HG02642 (cell line): Measurements from ENCODE around the gene THAP8.

Source experiments
- ATAC-seq: cut with Tn5 transposase; IDR thresholded peaks from one replicate; pipeline ENCODE4 v1.9.1; 2021; ENCODE audit warnings: mild to moderate bottlenecking; ENCODE audit not compliant: unreplicated experiment, poor library complexity

THAP8 gene

DNA sequence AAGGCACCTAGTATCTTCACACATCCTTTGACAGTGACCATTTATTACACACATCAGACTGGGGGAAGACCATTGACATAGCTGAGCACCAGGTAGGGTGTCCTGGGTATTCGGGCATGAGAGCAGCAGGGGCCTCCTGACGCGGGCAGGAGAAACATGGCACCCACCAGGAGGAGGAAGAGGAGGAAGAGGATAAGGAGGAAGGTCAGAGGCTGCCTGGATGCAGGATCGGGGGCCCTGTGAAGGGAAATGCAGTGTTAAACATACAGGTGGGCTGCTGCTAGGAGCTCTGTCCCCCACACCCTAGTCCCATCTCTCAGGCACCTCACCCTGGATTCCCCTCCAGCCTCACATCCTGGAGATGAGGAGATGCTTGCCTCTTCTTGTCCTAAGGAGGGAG, 50.8 kb downstream of the THAP8 start:
- no peak for ATAC-seq

DNA sequence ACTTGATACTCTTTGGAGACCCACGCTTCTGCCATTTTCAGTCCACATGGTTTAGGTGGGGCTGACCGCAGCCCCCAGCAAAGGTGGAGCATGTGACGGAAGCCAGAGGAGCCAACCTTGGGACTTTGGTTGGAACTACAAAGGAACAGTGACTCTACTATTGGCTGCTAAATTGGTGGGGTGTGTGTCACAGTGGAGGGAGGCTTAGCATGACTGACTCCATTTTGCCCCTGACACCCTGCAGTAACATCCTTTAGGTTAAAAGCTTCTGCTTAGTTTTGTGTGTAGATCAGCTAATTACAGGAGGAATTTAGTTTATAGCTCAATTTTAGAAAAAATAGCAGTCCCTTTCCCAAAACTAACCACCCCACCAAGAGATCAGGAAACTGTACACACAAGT, 52.5 kb downstream of the THAP8 start:
- no peak for ATAC-seq

- ATAC-seq = no peak
These were observed 57.3 kb downstream of the THAP8 start for GRCh38 chr19:35996777-35997176.

DNA sequence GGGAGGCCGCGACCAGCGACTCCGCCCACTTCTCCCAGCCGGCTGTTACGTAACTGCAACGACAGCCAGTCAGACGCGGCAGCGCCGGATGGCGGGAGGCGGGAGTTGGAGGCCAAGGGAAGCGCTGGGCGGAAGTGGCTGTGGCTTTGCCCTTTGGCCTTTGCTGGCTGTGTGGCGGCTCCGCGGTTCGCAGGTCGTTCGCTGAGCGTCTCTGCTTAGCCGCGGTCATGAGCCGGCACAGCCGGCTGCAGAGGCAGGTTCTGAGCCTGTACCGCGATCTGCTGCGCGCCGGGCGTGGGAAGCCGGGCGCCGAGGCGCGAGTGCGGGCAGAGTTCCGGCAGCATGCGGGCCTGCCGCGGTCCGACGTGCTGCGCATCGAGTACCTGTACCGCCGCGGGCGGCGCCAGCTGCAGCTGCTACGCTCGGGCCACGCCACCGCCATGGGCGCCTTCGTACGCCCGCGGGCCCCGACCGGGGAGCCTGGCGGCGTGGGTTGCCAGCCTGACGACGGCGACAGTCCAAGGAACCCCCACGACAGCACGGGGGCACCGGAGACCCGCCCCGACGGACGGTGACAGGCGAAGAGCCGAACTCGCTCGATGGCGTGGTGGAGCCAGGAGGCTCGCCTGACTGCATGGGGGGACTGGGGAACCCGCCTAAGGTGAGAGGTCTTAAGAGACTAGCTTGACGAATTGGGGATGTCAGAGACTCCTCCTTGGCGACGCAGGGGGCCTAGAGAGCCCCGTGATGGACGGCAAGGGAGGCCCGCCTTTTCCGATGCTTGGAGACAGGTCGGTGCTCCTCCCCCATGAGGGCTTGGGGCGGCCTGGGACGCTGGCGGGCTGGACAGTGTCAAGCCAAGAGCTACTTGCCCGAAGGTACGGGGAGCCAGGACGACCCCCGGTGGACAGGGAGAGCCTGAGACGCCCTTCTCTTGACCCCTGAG, 58.8 kb downstream of the THAP8 start, which contains the start of gene SDHAF1:
Gene SDHAF1 (plus strand): TSS at position 141 of the 946 bp plus-strand sequence. CDS start 87 bp downstream, at position 228.
- ATAC-seq = peak; percentile 86

DNA sequence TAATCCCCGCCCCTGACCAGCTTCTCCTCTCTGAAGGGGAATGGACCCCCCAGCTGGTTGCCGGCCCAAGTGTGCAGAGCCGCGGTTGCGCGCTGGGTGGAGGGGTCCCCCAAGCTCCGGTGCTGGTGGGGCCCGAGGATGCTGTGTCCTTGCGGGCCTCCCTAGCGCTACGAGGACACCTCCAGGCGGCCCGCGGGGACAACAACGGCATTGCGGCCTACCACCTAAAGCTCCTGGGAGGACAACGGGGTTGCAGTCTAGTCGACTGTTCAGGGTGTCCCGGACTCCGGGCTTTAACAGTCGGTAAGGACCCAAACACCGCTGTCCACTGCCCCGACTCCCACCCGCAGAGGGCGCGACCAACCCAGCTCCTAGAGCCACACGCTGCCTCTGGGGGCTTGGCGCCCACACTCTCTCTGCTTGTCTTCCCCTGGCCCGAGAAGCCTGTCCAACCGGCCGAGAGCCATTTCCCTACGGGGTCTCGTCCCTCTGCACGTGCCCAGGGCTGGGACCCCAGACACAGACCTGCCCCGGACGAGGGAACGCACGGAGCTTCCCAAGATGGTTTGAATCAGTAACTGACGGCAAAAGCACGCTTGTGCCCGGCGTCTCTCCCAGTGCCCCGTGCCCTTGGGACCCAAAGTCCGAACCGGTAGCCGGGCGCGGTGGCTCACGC, 60.0 kb downstream of the THAP8 start:
- ATAC-seq = no peak

DNA sequence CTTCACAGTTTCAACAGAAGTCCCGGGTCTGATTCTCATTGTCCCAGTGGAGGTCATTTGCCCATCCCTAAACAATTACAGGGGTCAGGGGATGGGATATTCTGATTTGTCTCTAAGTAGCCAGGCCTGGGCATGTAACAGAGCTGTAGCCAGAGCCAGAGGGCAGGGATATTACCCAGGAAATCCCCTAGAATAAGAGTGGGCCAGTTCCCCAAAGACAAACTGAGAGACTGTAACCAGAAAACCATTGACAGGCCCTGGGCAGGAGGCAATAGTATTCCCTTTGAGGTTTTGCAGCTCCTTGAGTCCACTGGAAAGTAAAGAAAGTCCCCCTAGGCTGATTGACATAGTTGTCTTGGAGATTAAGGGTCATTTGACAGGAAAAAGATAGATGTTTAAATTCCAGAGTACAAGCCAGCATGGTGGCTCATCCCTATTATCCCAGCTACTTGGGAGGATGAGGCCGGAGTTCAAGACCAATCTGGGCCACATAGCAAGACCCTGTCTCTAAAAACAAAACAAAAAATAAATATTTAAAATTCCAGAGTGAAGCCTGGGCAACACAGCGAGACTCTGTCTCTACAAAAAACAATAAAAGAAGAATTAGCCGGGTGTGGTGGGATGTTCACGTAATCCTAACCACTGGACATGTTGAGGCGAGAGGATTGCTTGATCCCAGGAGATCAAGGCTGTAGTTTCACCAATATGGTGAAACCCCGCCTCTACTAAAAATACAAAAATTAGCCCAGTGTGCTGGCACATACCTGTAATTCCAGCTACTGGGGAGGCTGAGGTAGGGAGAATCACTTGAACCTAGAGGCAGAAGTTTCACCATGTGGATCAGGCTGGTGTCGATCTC, 60.9 kb downstream of the THAP8 start:
- no peak for ATAC-seq

GRCh38 chr19:35991731-35992450, 62.2 kb downstream of the THAP8 start:
- no peak for ATAC-seq

DNA sequence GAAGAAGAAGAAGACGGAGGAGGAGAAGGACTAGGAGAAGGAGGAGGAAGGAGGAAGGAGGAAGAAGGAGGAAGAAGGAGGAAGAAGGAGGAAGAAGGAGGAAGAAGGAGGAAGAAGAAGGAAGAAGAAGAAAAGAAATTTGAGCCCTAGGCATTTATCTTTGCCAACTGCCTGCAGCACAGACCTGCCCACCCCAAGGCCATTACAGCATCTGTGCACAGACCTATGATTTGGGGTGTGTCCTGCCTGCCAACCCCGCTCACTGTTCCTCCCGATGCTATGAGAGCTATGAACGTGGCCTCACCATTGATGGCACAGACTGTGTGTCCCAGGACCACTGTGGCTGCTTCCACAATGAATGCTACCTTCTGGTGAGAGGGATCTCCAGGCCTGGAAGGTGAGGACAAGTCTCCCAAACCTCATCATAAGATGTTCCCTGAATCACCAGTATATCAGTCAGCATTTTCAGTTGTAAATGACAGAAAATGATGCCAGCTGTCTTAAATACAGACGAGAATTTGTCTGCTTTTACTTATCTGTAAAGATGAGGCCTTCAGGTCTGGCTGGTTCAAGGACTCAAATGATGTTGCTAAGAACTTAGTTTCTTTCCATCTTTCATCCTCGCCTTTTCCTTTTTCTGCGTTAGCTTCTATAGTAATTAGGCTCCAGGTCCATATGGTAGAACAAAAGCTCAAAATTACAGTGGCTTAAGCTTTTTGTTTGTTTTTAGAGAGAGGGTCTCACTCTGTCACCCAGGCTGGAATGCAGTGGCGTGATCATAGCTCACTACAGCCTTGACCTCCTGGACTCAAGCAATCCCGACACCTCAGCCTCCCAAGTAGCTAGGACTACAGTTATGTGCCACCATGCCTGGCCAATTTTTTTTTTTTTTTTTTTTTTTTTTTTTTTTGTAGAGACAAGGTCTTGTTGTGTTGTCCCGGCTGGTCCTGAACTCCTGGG, 63.0 kb downstream of the THAP8 start:
- no peak for ATAC-seq

DNA sequence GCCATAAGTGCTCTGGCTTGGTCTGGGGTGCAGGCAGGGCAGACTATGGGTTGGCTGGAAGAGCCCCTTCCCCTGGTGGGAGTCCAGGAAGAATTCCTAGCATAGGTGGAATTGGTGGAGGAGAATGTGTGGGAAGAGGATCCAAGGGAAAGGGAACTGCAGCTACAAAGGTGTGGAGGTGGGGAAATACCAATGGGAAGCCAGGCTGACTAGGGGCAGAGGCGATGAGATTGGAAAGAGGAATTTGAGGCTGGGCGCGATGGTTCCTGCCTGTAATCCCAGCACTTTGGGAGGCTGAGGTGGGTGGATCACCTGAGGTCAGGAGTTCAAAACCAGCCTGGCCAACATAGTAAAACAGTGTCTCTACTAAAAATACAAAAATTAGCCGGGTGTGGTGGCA, 63.9 kb downstream of the THAP8 start:
- ATAC-seq = no peak

DNA sequence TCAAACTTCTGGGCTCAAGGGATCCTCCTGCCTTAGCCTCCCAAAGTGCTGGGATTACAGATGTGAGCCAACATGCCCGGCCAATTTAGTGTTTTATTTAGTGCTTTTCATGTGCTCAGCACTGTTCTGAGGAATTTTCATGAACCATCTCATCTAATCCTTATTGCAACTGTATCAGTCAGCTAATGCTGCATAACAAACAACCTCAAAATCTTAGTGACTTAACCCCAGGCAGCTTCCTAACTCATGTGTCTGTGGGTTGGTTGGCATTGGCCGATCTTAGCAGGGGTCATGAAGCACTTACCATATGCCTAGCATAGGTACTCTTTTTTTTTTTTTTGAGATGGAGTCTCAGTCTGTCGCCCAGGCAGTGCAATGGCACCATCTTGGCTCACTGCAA, 65.3 kb downstream of the THAP8 start:
- ATAC-seq = no peak

DNA sequence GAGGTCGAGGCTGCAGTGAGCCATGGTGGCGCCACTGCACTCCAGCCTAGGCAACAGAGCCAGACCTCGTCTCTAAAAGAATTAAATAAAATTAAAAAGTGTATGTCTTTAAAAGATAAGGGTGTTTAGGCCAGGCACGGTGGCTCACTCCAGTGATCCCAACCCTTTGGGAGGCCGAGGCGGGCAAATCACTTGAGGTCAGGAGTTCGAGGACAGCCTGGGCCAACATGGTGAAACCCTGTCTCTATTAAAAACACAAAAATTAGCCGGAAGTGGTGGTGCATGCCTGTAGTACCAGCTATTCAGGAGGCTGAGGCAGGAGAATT, 66.6 kb downstream of the THAP8 start:
- no peak for ATAC-seq

DNA sequence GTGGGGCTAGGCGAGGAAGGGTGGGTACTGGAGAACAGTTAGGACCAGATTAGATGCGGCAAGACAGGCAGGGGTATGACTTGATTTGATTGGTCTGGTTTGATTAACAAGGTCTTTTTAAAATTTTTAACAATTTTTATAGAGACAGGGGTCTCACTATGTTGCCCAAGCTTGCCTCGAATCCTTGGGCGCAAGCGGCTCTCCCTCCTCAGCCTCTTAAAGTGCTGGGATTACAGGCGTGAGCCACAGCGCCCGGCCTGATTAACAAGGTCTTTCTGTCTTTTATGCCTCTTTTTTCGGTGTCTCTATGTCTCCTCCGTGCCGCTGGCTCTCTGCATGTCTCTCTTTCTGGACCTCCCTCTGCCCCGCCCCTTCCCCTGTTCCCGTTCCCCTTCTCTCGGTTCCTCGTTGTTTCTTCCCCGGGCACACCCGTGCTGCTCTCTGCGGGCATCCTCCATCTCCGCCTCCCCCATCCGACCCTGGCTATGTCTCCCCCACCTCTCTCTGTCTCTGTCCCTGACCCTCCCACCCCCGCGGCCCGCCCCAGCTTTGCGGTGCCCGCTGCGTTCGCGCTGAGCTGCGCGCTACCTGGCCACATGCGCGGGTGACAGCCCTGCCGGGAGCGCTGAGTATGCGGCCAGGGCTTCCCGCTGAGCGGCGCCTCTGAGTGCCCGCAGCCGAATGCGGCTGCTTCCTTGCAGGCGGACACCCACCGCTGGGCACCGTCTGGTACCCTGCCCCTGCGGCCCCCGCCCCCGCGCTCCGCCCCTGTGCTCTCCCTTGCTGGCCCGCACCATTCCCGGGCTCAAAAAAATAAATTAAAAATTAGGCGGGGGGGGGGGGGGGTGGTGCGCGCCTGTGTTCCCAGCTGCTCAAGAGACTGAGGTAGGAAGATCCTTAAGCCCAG, 67.2 kb downstream of the THAP8 start:
- ATAC-seq = no peak

DNA sequence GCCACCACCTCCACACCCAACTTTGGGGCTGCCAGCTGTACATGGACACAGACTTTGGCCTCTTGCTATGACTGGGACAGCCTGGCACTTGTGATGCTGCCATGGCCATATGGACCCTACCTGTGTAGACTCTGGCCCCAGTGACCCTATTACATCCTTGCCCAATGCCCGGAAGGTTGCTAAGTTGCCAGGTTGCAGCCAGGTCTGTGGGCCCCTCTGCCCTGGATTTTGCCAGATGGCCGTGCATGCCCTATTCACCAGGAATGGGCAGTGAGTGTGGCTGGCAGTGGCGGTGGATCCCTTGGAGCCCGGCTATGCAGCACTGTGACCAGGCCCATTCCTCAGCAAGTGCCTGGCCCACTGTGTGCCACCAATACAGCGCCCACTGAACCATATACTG, 68.0 kb downstream of the THAP8 start:
- ATAC-seq = no peak
